Activated CD4-positive, alpha-beta T cell treated with anti-CD3 and anti-CD28 coated beads for 4 hours (primary cell): ENCODE data around the gene SMURF1.

Source experiments
- DNase-seq, 2 donors: peaks; one replicate each; pipeline ENCODE4 v3.0.0-alpha.2; 2020

Gene SMURF1

GRCh38 chr7:99001482-99002147 is 142.3 kb downstream of the SMURF1 start:
- no peak for DNase-seq

- no peak for DNase-seq
Measured at GRCh38 chr7:99000904-99001465, 142.9 kb downstream of the SMURF1 start.

- no peak for DNase-seq
Measured at GRCh38 chr7:99000196-99000903, 143.6 kb downstream of the SMURF1 start.

GRCh38 chr7:98998821-98999725 is 144.8 kb downstream of the SMURF1 start:
- no peak for DNase-seq

GRCh38 chr7:98997846-98998245 is 146.1 kb downstream of the SMURF1 start:
- no peak for DNase-seq

GRCh38 chr7:98996150-98996552 is 147.8 kb downstream of the SMURF1 start:
- DNase-seq = no peak

GRCh38 chr7:98995523-98996149 is 148.3 kb downstream of the SMURF1 start:
- no peak for DNase-seq

DNA sequence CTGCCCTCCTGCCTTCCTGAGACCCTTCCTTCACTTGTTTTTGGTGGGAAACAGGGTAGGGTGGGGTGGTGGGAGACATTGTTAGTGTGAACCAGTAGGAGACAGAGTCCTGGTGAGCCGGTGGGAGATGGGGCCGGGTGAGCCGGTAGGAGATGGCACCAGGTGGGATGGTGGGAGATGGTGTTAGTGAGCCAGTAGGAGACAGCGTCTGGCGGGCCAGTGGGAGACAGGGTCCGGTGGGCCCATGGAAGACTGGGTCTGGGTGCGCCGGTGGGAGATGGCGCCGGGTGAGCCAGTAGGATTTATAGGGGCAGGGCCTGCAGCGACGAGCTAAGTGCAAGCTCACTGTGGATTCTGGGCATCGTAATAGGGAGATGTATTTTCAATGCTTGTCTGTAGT is 148.8 kb downstream of the SMURF1 start:
- DNase-seq = no peak

DNA sequence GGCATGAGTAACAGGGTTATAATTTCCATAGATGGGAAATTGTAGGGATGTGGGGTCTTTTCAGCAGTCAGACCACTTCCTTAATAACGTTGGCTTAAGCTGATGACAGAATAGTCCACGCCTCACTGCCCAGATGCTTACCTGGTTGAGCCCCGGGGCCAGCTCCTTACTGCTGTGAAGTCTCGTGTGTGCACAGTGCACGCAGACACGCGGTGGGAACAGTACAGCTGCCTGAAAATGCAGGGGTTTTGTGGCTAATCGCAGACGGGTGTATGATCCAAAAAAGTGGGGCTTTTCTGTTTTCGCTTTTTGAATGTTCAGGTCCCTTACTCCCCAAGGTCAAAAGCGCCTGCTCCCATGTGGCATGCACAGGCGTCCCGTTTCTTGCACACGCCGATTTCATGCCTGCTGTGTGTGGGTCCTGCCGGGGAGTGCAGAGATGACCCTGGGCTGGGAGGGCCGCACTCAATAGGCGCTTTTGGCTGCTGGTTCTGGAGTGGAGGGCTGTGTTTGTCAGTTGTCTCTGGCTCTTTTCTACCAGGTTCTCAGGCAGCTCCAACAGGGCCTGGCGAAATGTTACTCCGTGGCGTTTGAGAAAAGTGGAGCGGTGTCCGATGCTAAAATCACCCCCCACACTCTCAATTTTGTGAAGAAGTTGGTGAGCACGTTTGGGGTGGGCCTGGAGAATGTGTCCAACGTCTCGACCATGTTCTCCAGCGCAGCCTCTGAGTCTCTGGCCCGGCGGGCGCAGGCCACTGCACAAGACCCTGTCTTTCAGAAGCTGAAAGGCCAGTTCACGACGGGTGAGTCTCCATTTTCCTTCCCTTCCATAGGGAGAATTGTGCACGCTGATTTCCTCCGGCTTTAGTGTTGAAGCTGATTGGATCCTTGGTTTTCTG is 149.6 kb downstream of the SMURF1 start:
- DNase-seq = no peak

DNA sequence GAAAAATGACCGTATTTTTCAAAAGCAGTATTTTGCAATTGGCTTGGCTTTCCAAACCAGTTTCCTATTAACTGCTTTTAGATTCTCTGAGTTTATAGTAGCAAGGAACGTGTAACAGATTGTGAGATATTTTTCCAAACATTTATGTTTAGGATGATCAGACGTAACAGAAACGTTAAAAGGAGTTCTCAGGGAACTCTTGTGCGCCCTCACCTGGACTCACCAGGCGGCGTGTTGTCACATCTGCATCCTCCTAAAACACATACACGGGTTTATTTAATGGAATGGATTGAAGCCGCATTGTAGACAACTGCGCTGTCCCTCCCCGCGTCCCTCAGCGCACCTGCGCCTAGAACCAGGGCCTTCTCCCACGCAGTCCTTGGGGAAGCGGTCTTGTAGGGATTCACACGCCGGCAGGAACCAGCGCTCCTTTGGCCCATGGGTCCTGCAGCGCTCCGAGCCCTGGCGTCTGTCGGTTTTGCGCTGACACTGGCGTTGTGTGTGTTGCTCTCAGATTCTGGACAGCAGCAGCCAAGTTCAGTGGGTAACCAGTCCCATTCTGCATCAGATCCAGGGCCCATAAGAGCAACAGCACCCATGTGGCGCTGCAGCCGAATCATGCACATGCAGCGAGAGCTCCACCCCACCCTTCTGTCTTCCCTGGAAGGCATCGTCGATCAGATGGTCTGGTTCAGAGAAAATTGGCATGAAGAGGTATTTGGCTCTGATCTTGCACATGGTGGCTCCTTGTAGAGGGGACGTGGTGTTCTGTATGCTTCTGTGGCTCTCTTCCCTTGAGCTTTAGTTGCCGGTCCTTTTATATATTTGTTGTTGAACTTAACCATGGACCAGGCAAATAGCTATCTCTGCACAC is 150.6 kb downstream of the SMURF1 start:
- no peak for DNase-seq

DNA sequence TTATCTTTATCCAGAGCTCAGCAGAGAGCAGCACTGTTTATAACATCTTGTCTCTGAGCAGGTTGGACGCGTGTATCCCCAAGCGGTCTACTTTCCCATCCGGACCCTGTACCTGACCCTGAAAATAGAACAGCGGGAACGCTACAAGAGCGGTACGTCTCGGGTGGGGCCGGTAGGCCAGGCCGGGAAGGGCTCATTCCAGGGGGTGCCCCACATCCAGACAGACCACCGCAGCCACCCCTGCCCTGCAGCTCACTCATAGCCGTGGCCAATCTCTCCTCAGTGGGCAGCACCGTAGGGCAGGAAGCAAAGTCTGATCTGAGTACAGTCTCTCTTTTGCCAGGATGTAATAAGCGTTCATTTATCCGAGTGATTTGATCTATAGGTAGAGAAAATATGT is 151.8 kb downstream of the SMURF1 start:
- no peak for DNase-seq

- no peak for DNase-seq
Measured at GRCh38 chr7:98991141-98991540, 152.8 kb downstream of the SMURF1 start.

GRCh38 chr7:98990356-98990755 is 153.6 kb downstream of the SMURF1 start:
- no peak for DNase-seq

DNA sequence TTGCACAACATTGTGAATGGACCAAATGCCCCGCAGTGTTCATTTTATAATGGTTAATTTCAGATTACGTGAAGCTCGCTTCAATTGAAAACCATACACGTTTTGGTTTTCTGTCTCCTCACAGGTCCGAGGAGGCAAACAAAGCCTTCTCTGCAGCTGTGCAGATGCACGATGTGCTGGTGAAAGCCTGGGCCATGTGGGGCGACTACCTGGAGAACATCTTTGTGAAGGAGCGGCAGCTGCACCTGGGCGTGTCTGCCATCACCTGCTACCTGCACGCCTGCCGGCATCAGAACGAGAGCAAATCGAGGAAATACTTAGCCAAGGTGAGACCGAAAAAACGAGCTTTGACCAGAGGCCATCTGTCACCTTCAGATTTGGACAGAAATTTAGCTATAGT is 155.3 kb downstream of the SMURF1 start:
- DNase-seq = no peak

- DNase-seq = no peak
Measured at GRCh38 chr7:98985945-98986344, 158.0 kb downstream of the SMURF1 start.

GRCh38 chr7:98985406-98985805 is 158.5 kb downstream of the SMURF1 start:
- no peak for DNase-seq

- DNase-seq = no peak
Measured at GRCh38 chr7:98984126-98984525, 159.8 kb downstream of the SMURF1 start.

GRCh38 chr7:98982686-98983085 is 161.2 kb downstream of the SMURF1 start:
- DNase-seq = no peak

- DNase-seq = no peak
Measured at GRCh38 chr7:98981701-98982100, 162.2 kb downstream of the SMURF1 start.

DNA sequence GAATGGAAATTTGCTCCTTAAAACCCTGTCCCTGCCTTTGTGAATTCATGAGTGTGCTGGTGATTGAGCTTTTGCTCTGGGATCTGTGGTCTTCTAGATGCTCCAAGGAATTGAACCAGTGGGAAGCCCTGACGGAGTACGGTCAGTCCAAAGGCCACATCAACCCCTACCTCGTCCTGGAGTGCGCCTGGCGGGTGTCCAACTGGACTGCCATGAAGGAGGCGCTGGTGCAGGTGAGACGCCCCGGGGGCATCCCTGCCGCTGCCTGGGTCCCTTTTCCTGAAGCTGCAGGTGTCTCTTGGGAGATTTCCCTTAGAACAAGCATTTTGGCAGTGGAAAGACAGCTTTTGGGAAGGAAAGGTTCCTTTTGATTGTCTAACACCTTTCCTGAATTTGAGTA is 165.2 kb downstream of the SMURF1 start:
- no peak for DNase-seq
